HG02970 (cell line): ENCODE data around the gene KCNIP4.

ENCODE experiments used
- ATAC-seq: cut with Tn5 transposase; IDR thresholded peaks from one replicate; pipeline ENCODE4 v1.9.1; 2021; ENCODE audit warnings: mild to moderate bottlenecking, moderate library complexity, moderate number of reproducible peaks; ENCODE audit not compliant: unreplicated experiment, low FRiP score

The KCNIP4 gene

DNA sequence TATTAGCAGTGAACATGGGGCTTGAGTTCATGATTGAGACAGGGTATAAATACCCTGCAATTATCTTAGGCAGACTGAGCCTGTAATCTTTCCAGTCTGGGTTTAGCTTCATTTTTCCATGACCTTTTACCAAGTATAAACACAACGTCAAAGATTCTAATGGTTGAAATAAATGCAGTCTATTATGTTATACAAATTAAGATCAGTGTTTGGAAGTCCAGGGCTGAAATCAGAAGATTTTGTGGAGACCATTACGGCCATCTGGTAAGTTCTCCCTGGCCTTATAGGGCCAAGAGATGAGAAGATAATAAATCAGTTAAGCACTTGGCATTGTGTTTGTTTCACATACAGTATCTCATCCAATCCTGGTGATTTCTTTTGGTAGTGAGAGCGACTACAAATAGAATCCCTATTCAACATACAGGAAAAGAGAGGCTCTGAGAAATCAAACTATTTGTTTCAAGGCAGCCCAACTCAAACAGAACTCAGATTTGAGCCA, 822.5 kb downstream of the KCNIP4 start:
- no peak for ATAC-seq

DNA sequence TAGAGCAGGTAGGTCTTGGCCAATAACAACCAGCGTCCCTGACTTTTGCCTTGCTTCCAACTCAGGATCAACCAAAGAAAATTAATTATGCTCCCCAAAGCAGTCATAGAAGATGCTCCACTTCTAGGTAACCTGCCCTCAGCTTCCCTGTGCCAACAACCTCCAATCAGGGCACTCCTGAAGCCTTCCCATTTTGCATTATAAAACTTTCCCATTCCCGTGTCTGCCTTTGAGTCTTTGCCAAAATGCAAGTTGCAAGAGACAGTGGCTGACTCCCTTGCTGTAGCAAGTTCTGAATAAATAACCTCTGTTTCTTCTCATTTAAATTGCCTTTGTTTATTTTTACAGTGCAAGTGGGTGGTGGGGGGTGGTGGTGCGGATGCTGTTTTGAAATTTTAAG, 830.3 kb downstream of the KCNIP4 start:
- no peak for ATAC-seq

DNA sequence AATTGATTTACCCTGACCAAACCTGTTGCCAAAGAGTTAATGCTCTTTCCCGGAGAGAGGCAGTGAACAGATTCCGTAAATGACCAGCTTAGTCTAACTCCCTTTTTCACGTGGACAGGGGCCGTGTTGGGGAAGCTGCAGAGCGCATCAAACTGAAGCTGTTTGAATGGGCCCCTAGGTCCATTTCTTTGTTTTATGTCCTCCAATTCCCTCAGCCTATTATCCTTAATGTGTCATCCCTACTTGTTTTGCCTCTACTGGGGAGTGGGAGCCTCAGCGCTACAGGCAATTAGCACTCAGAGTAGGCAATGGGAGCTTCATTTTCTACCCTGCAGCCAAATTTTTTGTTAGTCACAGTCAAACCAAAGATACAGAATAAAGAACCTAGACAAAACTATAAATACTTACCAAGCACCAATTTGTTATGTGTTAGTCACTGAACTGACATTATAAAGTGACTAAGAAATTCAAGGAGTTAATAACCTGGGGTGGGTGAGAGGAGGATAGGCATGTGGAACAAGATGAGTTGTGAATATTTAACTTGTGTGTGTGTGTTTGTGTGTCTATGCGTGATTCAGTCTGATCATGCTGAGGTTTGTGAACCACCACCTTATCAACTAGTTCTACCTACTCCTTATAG, 830.9 kb downstream of the KCNIP4 start:
- no peak for ATAC-seq

DNA sequence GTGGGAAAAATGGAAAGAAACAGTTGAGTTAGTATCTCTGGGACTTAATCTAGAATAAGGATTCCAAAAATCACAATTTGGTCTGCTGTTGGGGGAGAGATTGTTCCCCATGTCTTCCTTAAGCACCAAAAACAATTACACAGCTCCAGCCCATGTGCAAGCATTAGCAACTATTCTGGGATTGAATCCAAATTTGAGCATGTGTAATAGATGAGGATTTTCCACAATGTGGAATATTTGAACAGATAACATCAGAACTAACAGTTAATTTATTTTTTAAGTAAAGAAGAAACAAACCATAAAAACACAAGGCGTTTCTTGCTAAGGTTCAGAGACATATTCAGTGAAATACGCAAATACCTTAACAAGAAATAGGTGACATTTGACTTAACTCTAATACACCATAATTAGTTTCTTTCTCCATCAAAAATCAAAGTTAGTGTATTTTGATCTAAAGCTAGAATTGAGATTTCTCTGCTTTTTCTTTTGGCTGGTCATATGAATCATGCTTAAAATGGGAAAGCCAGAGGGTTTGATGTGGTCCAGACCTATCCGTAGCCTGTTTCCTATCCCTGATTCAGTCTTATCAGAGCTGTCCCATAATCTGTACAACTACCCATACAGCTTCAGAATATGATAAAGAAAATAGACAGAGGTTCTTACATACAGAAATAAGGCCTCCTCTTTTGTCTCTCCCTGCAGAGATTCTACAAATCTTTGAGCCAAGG, 834.9 kb downstream of the KCNIP4 start:
- ATAC-seq: no peak

- ATAC-seq: no peak
Observed at GRCh38 chr4:21102667-21103066, 845.9 kb downstream of the KCNIP4 start.

GRCh38 chr4:21097865-21098264, 850.7 kb downstream of the KCNIP4 start:
- ATAC-seq: no peak

DNA sequence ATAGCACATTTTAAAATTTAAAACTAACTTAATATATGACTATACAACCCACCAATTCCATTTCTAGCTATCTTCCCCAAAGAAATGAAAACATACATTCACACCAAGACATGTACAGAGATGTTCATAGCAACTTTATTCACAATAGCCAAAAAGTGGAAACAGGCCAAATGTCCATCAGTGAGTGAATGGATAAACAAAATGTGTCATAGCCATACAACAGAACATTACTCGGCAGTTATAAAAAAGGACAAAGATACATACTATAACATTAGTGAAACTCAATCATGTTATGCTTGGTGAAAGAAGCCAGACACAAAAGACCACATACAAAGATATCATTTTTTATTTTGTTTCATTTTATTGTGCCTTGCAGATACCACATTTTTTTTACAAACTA, 851.5 kb downstream of the KCNIP4 start:
- no peak for ATAC-seq

DNA sequence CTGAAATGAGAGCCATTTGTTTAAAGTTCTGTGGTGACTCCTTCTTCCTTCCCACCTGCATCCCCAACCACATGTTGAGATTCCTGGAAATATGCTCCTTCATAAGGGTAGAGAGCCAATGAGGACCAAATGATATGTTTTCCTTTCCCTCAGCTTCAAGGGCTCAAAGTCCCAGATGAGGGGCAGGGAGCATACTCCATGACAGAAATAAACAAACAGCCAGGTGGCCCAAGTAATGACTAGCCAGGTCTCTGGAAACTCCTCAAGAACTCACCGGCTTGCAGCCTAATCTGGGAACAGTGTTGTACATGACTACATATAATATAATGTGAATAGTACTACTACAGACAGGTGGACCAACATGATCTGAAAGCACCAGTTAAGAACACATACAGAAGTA, 856.0 kb downstream of the KCNIP4 start:
- ATAC-seq: no peak

DNA sequence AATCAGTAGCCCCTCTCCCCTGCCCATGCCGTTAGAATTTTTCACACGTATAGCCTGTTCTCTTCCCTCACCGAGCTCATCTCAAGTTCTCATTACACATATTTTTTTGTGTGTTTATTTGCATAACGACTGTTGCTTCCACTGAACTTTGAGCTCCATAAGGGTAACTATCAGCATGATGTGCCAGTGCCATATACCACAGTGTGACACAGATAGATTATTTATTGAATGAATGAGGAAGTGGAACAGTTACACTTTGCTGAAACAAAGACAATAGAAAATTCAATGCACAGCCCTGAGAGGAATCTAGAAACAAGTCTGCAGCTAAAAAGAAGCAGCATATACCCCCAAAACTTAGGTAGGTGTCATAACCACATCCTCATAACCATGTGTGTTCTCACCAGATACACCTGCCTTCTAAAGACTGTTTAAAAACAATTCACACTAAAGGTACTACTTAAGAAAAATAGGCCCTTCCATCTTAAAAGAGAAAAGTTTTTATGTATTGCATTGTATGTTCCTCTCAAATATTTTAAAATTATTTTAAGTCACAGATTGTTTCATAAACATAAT, 858.4 kb downstream of the KCNIP4 start:
- no peak for ATAC-seq

- no peak for ATAC-seq
Observed at GRCh38 chr4:21083413-21083812, 865.2 kb downstream of the KCNIP4 start.

DNA sequence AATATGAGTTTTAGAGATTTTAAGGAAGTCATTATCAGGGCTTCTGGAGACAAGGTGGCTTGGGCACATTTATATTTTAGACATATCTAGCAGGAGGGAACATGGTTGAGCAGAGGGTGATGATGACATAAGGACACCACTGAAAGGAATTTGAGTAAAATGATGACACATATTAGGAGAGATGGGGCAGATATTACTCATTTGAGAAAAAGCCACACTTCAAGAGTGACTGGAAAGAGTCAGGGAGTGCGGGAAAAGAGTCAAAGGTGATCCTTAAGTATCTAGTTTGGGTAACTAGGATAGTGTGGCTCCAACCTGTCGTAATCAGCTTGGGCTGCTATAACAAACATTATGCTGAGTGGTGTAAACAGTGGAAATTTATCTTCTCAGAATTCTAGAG, 870.6 kb downstream of the KCNIP4 start:
- ATAC-seq: no peak

DNA sequence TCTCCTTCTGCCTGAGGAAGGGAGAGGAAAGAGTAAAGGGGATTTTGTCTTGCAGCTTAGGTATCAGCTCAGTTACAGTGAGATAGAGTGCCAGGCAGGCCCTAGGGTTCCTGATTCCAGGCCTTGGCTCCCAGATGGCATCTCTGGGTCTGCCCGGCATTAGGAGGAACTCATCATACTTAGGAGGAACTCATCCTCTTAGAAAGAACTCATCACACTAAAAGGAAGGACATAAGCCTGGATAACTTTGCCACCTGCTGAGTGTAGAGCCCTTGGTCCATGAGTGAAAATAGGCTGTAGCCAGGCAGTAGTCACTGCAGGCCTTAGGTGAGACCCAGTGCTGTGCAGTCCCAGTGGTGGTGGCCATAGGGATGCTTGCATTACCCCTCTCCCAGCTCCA, 881.2 kb downstream of the KCNIP4 start:
- ATAC-seq: no peak

- ATAC-seq: no peak
Observed at GRCh38 chr4:21061902-21062301, 886.7 kb downstream of the KCNIP4 start.

GRCh38 chr4:21046141-21046540, 902.4 kb downstream of the KCNIP4 start:
- ATAC-seq: no peak

DNA sequence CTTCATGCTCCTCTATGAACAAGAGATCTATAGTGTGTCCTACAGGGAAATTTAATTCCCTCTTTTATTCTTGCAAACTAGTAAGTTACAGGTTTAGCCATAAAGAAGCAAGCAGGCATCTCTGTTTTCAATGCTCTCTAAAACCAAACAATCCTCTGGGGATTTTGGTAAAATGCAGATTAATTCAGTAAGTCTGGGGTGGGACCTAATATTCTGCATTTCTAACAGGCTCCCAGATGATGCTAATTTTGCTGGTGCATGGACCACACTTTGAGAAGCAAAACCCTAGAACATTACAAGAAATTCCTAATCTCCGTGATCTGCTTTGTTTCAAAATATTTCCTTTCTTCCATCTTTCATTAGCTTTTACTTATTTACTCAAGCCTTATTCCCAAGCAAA, 903.5 kb downstream of the KCNIP4 start:
- no peak for ATAC-seq

DNA sequence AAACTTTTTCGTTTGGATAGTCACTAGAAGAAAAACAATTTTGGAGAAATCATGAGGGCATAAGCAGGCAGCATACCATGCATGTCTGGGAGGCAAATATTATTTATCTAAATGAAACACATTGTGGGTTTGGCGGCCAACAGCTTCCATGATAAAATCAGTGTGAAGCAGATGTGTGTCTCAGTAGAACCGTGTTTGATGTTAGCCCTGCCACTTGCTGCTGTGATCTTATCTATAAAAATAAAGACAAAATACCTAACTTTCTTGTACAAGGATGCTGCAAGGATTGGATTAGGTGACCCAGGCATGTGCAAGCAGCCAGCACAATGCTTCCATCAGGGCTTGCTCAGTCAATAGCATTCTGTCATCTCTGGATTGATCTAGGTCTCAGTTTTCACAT, 906.9 kb downstream of the KCNIP4 start:
- ATAC-seq: no peak

- no peak for ATAC-seq
Observed at GRCh38 chr4:21034728-21035127, 913.8 kb downstream of the KCNIP4 start.

- ATAC-seq: no peak
Observed at GRCh38 chr4:21032089-21032645, 916.4 kb downstream of the KCNIP4 start.

GRCh38 chr4:21018817-21019216, 929.8 kb downstream of the KCNIP4 start:
- no peak for ATAC-seq

GRCh38 chr4:21013501-21013900, 935.1 kb downstream of the KCNIP4 start:
- no peak for ATAC-seq

DNA sequence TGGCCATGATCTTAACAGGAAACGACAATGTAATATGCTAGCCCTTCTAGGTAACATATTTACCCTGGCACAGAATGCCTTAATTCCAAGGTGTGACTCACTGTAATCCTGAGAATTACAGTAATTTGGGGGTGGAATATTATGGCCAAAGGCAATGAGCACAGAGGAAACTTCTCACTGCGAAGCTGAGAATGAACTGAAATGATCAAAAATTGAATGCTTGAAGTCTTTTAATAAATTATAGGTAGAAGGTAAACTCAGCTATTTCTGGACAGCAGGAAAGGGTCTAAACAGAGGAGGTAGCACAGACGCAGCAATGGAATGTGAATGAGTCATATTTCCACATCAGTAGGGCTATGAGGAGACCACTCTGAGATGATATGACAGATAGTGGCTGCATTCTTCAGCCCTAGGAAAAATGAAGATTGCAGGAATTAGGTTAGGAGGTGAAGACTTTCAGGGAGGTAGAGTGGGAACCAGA, 935.7 kb downstream of the KCNIP4 start:
- ATAC-seq: no peak
